ENCODE data around the gene CRTC1. TPM values are rescaled to one million over a fixed set of nuclear protein-coding genes. Genes with fewer than 3 reads are reported as not detected.
A peak's percentile ranks its signal among the peaks of the same experiment; 100 is the strongest.
"Not testable (repeated sequence)": the region's sequence is repeated elsewhere in the genome, so short reads cannot be mapped to it uniquely, and the experiment has no call there.

Gene CRTC1
- total RNA-seq, 4 donors from 2014 or later: 4.1 to 6.3 (median 4.7) TPM

- no peak for DNase-seq (ENCODE audit: low spot score in 2 of 2)
- TF ChIP-seq EP300 (IDR thresholded peaks at IDR 0.05): no peak
- TF ChIP-seq CTCF (IDR thresholded peaks at IDR 0.05): no peak
- TF ChIP-seq POLR2A (IDR thresholded peaks at IDR 0.05): no peak
- TF ChIP-seq POLR2AphosphoS5 (IDR thresholded peaks at IDR 0.05): no peak
- Histone ChIP-seq H3K36me3 (no peaks in the 10 kb centered on the region), H3K27ac (no peak overlapping the region), H3K4me1 (peaks cover 25% of the 10 kb centered on the region), H3K27me3 (no peaks in the 10 kb centered on the region), H3K4me3 (no peak overlapping the region), H3K9me3 (no peaks in the 10 kb centered on the region)
- WGBS: 82% methylated on average over 7 of the region's 7 CpGs
These were observed 6.8 kb upstream of the CRTC1 start for GRCh38 chr19:18676692-18677091.

GRCh38 chr19:18677156-18677555 is 6.3 kb upstream of the CRTC1 start:
- Histone ChIP-seq H3K27ac (no peak overlapping the region), H3K9me3 (no peaks in the 10 kb centered on the region), H3K36me3 (no peaks in the 10 kb centered on the region), H3K27me3 (no peaks in the 10 kb centered on the region), H3K4me1 (peaks cover 21% of the 10 kb centered on the region), H3K4me3 (no peak overlapping the region)
- WGBS: 75% methylated on average over 13 of the region's 13 CpGs
- TF ChIP-seq CTCF (IDR thresholded peaks at IDR 0.05): no peak
- TF ChIP-seq EP300 (IDR thresholded peaks at IDR 0.05): no peak
- TF ChIP-seq POLR2A (IDR thresholded peaks at IDR 0.05): no peak
- TF ChIP-seq POLR2AphosphoS5 (IDR thresholded peaks at IDR 0.05): no peak
- DNase-seq (ENCODE audit: low spot score in 2 of 2): no peak

GRCh38 chr19:18680148-18680547 is 3.3 kb upstream of the CRTC1 start:
- not testable (repeated sequence) for H3K4me3 ChIP-seq; H3K27me3 ChIP-seq; H3K36me3 ChIP-seq; H3K9me3 ChIP-seq; DNase-seq (ENCODE audit: low spot score in 2 of 2); H3K27ac ChIP-seq
- WGBS: 100% methylated on average over 1 of the region's 1 CpG
- peaks cover 39% of the 10 kb centered on the region for H3K4me1 ChIP-seq

GRCh38 chr19:18682807-18683108 is 722 bp upstream of the CRTC1 start:
- Histone ChIP-seq H3K27ac (peak overlapping the region; percentile 69), H3K27me3 (no peaks in the 10 kb centered on the region), H3K4me1 (peaks cover 32% of the 10 kb centered on the region), H3K4me3 (peak overlapping the region; percentile 54), H3K36me3 (no peaks in the 10 kb centered on the region), H3K9me3 (no peaks in the 10 kb centered on the region)
- no peak for TF ChIP-seq POLR2AphosphoS5 (IDR thresholded peaks at IDR 0.05)
- TF ChIP-seq CTCF (IDR thresholded peaks at IDR 0.05): no peak
- no peak for TF ChIP-seq EP300 (IDR thresholded peaks at IDR 0.05)
- TF ChIP-seq POLR2A (IDR thresholded peaks at IDR 0.05): no peak
- WGBS: 38% methylated on average over 8 of the region's 8 CpGs
- DNase-seq (ENCODE audit: low spot score in 2 of 2): no peak

- no peaks in the 10 kb centered on the region for H3K36me3 ChIP-seq
- DNase-seq (ENCODE audit: low spot score in 2 of 2): no peak
- no peaks in the 10 kb centered on the region for H3K9me3 ChIP-seq
- peak overlapping the region; percentile 54 for H3K4me3 ChIP-seq
- WGBS: 0% methylated on average over 2 of the region's 16 CpGs
- no peaks in the 10 kb centered on the region for H3K27me3 ChIP-seq
- peaks cover 22% of the 10 kb centered on the region for H3K4me1 ChIP-seq
- peak overlapping the region; percentile 49 for H3K27ac ChIP-seq
- no peak for TF ChIP-seq POLR2A (IDR thresholded peaks at IDR 0.05)
- TF ChIP-seq POLR2AphosphoS5 (IDR thresholded peaks at IDR 0.05): no peak
- TF ChIP-seq EP300 (IDR thresholded peaks at IDR 0.05): no peak
- no peak for TF ChIP-seq CTCF (IDR thresholded peaks at IDR 0.05)
These were observed 620 bp downstream of the CRTC1 start for GRCh38 chr19:18683958-18684641.

- TF ChIP-seq POLR2AphosphoS5 (IDR thresholded peaks at IDR 0.05): no peak
- no peak for TF ChIP-seq EP300 (IDR thresholded peaks at IDR 0.05)
- Histone ChIP-seq H3K4me1 (peaks cover 22% of the 10 kb centered on the region), H3K27ac (no peak overlapping the region), H3K9me3 (no peaks in the 10 kb centered on the region), H3K27me3 (no peaks in the 10 kb centered on the region), H3K36me3 (no peaks in the 10 kb centered on the region), H3K4me3 (peak overlapping the region; percentile 54)
- DNase-seq (ENCODE audit: low spot score in 2 of 2): no peak
- WGBS: no CpG with 5 or more reads among the region's 3 CpGs
These were observed 1.1 kb downstream of the CRTC1 start for GRCh38 chr19:18684642-18684993.
